Measurements from ENCODE around the gene CRY2.

The CRY2 gene

DNA sequence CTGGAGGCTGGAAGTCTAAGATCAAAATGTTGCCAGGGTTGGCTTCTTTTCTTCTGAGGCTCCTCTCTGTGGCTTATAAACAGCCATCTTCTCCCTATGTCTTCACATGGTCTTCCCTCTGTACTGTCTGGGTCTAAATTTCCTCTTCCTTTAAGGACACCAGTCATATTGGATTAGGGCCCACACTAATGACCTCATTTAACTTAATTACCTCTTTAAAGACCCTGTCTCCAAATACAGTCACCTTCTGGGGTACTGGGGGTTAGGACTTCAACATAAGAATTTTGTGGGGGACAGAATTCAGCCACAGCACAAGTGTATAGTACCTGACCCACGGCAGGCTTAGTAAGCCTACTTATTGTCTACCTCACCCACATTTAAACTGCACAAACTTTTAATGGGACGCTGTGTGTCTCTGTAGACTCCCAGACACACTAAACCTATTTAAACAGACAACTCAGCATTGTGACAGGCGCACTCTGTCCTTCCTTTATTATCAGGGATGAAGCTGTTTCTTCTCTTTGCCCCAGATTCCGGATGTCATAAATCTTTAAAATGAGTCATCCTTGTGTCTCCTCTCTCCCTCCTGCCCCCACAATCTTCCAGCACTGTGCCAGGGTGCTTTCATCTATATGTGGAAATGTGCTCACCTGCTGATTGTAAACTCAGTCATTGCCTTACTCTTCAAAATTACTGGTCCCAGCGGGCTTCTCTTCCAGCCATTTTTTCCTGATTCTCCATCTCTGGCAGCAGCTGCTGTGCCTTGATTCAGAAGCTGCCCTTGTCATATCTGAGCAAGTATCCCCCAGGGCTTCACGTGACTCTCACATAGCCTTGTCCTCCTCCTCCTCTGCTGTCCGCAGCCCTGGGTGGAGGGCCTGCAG lies 32.8 kb downstream of the CRY2 start:
- no peak for DNase-seq

GRCh38 chr11:45880772-45881570 lies 33.7 kb downstream of the CRY2 start:
- peak; percentile 90 for DNase-seq

- DNase-seq = peak; percentile 67
These were observed 34.6 kb downstream of the CRY2 start for GRCh38 chr11:45881708-45882368.

DNA sequence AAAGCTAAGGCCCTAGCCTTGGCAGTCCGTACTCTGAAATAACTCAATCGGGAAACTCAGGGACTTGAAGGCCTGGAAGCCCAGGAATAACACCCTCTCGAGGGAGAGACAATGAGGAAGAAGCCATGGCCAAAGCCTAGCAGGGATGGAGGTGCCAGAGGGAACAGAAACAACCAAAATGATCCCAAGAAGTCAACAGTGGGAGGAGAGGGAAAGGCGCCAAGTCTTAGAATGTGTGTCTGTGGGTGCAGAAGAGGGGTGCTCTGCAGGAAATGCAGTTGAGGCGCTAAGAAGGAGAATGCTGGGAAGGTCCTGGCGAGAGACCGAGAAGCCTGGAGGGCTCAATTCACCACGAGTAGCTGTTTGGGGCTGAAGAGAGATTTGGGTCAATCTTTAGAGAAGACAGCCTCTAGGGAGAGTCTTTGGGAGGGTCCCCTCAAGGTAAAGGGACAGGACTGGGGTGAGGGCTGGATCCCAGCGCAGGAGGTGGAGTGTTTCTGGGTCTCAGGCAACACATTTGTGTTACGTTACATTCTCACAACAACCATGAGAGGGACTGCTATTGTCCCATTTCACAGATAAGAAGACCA lies 37.4 kb downstream of the CRY2 start:
- DNase-seq = no peak

- DNase-seq = no peak
These were observed 38.1 kb downstream of the CRY2 start, which contains the start of gene MAPK8IP1 for GRCh38 chr11:45885274-45885920. MAPK8IP1 (plus strand) TSS chr11:45885651; CDS start chr11:45885821, 170 bp downstream.

DNA sequence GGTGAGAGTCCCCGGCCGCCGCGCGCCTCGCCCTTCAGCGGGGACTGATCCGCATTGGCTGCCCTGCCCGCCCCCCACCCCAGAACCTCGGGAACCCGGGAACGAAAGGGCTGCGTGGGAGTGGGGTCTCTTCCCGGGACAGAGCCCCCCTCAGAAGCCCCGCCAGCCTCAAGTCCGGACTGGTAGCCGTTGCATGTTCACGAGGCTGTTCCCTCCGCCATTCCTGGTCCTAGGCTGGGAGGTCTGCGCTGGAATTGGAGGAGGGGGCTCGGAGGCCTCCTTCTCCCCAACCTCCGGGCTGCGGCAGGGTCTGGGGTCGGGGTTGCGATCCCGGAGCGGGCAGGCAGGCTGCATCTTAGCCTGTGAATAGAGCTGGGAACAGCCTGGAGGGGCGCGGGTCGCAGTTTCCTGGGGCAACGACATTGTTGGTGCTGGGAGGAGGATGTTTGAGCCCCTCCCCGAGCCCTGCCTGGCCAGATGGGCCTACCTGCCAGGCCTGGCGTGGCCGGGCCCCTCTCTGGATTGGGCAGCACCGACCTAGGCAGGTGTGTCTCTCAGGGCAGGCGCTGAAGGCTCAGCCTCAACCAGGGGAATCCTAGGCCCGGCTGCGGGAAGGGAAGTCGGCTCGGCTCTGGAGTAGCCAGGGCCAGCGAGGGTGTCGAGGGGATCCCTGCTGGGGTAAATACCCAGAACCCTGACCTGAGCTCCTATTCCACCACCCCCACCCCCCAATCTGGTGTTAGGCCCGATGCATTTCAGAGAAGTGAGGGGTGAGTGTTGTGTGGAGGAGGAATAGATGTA lies 38.8 kb downstream of the CRY2 start:
- DNase-seq = no peak

DNA sequence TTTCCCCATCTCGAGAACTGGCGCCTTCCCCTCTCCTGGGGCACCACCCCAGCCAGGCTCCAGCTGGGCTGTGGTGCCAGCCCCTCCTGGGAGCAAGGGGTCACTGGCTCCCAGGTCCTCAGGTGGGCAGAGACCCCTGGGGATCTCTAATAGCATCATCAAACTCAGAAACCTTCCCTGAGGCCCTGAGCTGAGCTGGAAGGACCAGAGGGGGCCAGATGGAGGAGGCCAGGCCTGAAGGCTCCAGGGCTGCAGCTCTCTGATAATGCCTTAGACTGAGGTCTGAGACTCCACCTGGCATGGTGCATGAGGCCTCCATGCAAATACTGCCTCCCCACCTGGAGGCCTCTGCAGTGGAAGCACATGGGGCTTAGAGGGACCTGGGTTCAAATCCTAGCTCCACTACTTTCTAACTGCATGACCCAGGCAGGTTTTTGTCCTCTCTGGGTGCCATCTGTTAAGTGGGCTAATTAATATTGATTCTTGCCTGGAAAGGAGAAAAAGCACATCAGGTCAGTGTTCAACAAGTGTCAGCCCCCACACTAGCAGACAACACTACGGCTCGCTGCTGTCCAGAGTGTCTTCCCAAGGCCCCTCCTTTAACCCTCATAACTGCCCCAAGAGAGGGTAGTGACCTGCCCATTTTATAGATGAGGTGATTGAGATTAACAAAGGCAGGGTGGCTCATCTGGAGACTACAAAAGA lies 39.7 kb downstream of the CRY2 start:
- DNase-seq = no peak

- DNase-seq = no peak
These were observed 40.3 kb downstream of the CRY2 start for GRCh38 chr11:45887587-45887986.

GRCh38 chr11:45889555-45889954 lies 42.3 kb downstream of the CRY2 start:
- DNase-seq = no peak

GRCh38 chr11:45889966-45890365 lies 42.7 kb downstream of the CRY2 start:
- no peak for DNase-seq

DNA sequence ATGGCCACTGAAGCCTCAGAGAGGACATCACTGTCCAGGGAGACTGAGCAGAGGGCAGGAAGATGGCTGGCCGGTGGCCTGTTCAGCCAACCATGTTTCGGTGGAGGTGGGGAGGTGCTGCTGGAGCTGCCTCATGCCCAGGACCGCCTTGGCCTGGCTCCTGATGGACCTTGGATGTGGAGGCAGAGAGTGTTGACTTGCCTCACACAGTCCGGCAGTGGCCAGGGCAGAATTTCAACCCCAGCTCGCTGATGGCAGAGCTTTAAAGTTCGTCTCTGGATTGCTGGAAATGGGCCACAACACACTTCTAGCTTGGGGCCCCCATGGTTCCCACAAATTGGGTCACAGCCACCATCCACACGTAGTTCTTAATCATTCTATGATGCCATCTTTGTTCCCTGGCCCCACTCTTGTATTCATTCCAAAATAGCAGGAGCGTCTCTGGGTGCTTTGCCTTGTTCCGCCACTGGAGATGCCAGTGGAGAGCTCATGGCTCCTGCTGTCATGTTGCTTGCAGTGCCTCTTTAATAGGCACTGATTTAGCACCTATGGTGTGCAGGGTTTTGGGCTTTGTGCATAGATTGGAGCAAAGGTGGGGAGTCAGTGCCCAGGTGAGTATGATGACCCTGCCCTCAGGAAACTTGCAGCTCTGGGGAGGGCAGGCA lies 43.7 kb downstream of the CRY2 start:
- no peak for DNase-seq

DNA sequence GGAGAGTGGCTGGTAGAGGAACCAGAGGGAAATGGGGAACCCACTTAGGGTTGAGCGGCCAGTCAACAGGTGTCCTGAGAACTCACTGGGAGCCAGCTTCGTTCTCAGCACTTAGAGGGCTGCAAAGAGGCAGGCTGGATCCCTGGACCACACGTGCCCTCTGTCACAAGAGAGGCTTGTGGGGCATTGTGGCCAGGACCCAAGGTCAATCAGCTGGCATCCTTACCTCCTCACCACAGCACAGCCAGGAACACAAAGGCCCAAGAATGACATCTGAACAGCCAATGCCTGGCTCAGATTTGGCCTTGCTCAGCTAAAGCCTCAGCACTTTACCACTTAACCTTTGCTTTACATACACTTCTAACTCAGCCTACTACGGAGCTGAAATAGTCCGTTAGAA lies 45.6 kb downstream of the CRY2 start:
- no peak for DNase-seq

- no peak for DNase-seq
These were observed 47.4 kb downstream of the CRY2 start for GRCh38 chr11:45894555-45895247.

DNA sequence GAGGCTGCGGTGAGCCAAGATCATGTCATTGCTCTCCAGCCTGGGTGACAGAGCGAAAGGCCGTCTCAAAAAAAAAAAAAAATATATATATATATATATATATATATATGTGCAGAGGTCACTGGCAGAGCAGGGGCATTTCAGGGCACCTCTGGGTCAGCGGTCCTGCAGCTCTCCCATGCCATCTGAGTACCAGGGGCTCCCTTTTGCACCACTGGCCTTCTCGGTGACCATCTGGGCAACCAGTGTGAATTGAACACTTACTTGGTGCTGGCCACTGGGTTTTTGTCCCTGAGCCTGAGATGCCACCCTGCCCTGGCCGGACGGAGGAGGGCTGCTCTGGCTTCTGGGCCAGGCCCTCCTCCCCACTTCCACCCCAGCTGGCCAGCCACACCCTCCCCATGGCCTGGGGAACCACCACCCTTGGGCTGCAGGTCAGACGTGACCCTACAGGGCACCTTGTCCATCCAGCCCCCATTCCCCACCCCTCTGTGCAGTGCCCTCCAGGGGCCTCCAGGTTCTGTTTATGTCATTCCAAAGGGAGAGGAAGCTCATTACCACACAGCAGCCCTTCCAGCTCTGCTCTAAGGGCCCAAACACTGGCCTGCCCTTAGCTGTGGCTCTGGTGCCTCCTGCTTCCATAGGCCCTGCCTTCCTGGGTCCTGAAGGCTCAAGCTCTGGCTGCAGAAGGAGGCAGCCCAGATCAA lies 48.4 kb downstream of the CRY2 start:
- no peak for DNase-seq

GRCh38 chr11:45896422-45896984 lies 49.2 kb downstream of the CRY2 start:
- no peak for DNase-seq

DNA sequence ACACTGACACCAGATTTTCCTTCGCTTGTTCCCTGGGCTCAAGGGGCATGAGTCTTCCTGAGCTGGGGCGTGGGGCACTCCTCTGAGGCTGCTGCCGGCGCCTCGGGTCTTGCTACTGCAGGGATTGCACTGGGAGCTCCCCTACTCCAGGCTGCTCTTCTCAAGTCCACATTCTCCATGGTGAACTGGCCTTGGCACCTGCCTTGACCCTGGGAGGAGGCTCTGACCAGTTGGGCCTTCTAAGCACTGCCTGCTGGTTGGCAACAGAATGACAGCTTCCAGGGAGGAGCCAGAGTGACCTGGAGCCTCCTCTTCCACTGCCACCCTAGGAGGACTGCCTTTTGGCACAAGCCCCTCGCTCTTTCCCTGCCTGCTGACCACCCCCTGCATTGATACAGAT lies 50.3 kb downstream of the CRY2 start:
- DNase-seq = no peak

DNA sequence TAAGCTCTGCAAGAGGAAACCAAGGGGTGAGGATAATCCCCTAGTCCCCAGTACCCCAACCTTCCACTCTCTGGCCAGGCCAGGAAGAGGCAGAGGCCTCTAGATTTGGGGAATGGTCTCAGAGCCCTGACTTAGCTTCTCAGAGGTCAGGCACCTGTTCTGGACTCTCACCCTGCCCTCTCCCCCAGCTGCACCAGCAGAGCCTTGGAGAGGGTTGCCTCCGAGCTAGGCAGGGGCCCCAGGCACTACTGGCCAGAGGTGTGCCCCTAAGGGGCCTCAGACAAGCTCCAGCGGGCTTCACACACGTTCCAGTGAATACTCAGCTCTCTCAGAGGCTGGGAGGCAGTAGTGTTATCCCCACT lies 51.8 kb downstream of the CRY2 start:
- no peak for DNase-seq

- peak; percentile 81 for DNase-seq
These were observed 52.3 kb downstream of the CRY2 start for GRCh38 chr11:45899448-45900174.
